Measurements from ENCODE around the gene RIPK1.

GRCh38 chr6:3094815-3095214 lies 26.5 kb downstream of the RIPK1 start:
- TF ChIP-seq CTCF (IDR thresholded peaks at IDR 0.05; ENCODE audit: borderline replicate concordance, extremely low read depth, low read length, poor library complexity, severe bottlenecking) (no peak), EZH2 (IDR thresholded peaks at IDR 0.05; ENCODE audit: borderline replicate concordance, low read depth, low read length, severe bottlenecking) (no peak)
